Measurements from ENCODE around the gene NLRP13.

NLRP13 gene

DNA sequence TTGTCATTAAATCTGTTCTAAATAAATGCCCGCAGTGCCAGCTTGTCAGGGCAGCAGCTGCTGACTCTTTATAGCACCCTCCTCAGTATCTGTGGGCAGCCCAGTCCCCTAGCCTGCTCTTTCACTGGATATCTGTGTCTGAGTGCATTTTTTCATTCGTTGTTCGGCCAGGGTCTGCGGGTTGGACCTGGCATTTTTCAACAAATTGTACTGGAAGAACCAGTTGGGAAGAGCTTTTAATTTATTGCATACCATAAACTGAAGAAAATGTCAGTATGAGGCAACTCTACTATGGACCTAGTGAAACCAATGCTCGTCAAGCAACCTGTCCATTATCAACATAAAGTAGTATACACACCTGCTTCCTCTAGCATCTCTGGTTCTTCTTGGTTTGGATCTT, 8.6 kb downstream of the NLRP13 start:
- DNase-seq (ENCODE audit: low read depth): no peak
- no peak overlapping the region for H3K4me3 ChIP-seq (ENCODE audit: low read depth, low read length)
- TF ChIP-seq, protein P1, sequence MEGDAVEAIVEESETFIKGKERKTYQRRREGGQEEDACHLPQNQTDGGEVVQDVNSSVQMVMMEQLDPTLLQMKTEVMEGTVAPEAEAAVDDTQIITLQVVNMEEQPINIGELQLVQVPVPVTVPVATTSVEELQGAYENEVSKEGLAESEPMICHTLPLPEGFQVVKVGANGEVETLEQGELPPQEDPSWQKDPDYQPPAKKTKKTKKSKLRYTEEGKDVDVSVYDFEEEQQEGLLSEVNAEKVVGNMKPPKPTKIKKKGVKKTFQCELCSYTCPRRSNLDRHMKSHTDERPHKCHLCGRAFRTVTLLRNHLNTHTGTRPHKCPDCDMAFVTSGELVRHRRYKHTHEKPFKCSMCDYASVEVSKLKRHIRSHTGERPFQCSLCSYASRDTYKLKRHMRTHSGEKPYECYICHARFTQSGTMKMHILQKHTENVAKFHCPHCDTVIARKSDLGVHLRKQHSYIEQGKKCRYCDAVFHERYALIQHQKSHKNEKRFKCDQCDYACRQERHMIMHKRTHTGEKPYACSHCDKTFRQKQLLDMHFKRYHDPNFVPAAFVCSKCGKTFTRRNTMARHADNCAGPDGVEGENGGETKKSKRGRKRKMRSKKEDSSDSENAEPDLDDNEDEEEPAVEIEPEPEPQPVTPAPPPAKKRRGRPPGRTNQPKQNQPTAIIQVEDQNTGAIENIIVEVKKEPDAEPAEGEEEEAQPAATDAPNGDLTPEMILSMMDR (IDR thresholded peaks at IDR 0.05; ENCODE audit: low read depth, low read length, missing control alignments): no peak

DNA sequence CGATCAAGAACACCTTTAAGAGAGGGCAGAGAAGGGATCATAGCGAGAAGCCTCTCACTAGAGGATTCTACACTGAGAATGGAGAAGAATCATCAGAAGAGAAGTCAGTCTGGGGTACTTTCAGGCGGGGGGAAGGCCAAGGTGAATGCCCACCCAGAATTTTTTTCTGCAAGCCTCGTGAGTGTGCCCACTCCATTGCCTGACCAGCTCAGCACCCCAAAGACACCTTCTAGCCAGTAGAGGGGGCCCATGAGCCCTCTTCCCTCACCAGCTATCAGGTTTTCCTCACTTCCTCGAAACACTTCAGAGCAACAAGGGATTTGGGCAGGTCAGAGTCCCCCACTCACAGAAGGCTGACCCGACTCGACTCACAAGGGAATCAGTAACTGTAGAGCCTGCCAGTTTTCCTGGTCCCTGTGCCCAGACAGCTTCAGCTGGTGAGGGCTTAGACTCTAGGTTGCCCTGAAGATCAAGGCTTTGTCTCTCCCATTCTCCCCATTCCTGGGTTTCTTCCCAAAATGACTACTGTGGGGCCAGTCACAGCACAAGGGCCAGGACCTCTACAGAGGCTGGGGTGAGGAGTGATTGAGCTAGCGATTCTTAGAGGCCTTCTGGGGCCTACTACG, 18.4 kb downstream of the NLRP13 start:
- TF ChIP-seq, protein P1 (IDR thresholded peaks at IDR 0.05; ENCODE audit: low read depth, low read length, missing control alignments): peak; percentile 67
- no peak for DNase-seq (ENCODE audit: low read depth)
- H3K4me3 ChIP-seq (ENCODE audit: low read depth, low read length): no peak overlapping the region

- TF ChIP-seq, protein P1 (IDR thresholded peaks at IDR 0.05; ENCODE audit: low read depth, low read length, missing control alignments): no peak
- DNase-seq (ENCODE audit: low read depth): no peak
- H3K4me3 ChIP-seq (ENCODE audit: low read depth, low read length): no peak overlapping the region
Measured at GRCh38 chr19:55912916-55913315, 19.2 kb downstream of the NLRP13 start.

- TF ChIP-seq, protein P1 (IDR thresholded peaks at IDR 0.05; ENCODE audit: low read depth, low read length, missing control alignments): no peak
- H3K4me3 ChIP-seq (ENCODE audit: low read depth, low read length): no peak overlapping the region
- DNase-seq (ENCODE audit: low read depth): no peak
Measured at GRCh38 chr19:55909801-55910200, 22.3 kb downstream of the NLRP13 start.

- DNase-seq (ENCODE audit: low read depth): no peak
- TF ChIP-seq, protein P1 (IDR thresholded peaks at IDR 0.05; ENCODE audit: low read depth, low read length, missing control alignments): no peak
- no peak overlapping the region for H3K4me3 ChIP-seq (ENCODE audit: low read depth, low read length)
Measured at GRCh38 chr19:55907746-55908145, 24.4 kb downstream of the NLRP13 start.

GRCh38 chr19:55907286-55907685, 24.9 kb downstream of the NLRP13 start:
- TF ChIP-seq, protein P1 (IDR thresholded peaks at IDR 0.05; ENCODE audit: low read depth, low read length, missing control alignments): no peak
- no peak for DNase-seq (ENCODE audit: low read depth)

GRCh38 chr19:55902080-55902751, 29.9 kb downstream of the NLRP13 start:
- H3K4me3 ChIP-seq (ENCODE audit: low read depth, low read length): no peak overlapping the region
- DNase-seq (ENCODE audit: low read depth): no peak
- TF ChIP-seq, protein P1 (IDR thresholded peaks at IDR 0.05; ENCODE audit: low read depth, low read length, missing control alignments): no peak

More at GRCh38 chr19:55907286-55907685, 24.9 kb downstream of the NLRP13 start:
- no peak overlapping the region for H3K4me3 ChIP-seq (ENCODE audit: low read depth, low read length)
